Measurements from ENCODE around the gene PMAIP1. TPM values are rescaled to one million over a fixed set of nuclear protein-coding genes. Genes with fewer than 3 reads are reported as not detected.
"Not testable (repeated sequence)": the region's sequence is repeated elsewhere in the genome, so short reads cannot be mapped to it uniquely, and the experiment has no call there.

PMAIP1 gene
- total RNA-seq, 2 experiments from 2014 or later: 92.8 to 98.9 TPM

DNA sequence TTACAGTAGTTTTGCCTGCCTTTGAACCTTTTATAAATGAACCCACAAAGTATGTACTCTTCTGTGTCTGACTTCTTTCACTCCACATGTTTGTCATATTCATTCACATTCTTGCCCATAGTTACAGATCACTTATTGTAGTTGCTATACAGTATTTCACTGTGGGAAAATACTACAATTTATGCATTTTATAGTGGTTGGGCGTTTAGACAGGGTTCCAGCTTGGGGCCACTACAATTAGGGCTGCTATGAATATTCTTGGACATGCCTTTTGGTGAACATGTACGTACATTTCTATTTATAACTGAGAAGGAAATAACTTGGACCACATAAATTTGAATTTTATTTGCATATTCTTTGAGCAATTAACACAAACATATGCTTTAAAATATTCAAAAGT is 15.4 kb upstream of the PMAIP1 start:
- Mint-ChIP-seq H3K4me3 (no peak overlapping the region), H3K27ac (no peak overlapping the region), H3K36me3 (ENCODE audit: low read depth) (no peaks in the 10 kb centered on the region), H3K27me3 (no peaks in the 10 kb centered on the region), H3K9me3 (no peaks in the 10 kb centered on the region), H3K4me1 (ENCODE audit: low read depth) (peaks cover 40% of the 10 kb centered on the region)
- intact Hi-C loops (cut with micrococcal nuclease): no loop called here
- CTCF ChIA-PET: interaction anchor here (1.0 to 2.4 kb wide), 2 partner anchors 16 to 47 kb away, joined by 3 to 12 read pairs; partner anchors contain the start of gene PMAIP1
- DNase-seq (no peak), ATAC-seq (no peak)
- POLR2A ChIA-PET: interaction anchor here (10.9 kb wide), 1 partner anchor 15 kb away, joined by 136 read pairs; the partner anchor contains the start of gene PMAIP1
- TF ChIP-seq, protein P1, sequence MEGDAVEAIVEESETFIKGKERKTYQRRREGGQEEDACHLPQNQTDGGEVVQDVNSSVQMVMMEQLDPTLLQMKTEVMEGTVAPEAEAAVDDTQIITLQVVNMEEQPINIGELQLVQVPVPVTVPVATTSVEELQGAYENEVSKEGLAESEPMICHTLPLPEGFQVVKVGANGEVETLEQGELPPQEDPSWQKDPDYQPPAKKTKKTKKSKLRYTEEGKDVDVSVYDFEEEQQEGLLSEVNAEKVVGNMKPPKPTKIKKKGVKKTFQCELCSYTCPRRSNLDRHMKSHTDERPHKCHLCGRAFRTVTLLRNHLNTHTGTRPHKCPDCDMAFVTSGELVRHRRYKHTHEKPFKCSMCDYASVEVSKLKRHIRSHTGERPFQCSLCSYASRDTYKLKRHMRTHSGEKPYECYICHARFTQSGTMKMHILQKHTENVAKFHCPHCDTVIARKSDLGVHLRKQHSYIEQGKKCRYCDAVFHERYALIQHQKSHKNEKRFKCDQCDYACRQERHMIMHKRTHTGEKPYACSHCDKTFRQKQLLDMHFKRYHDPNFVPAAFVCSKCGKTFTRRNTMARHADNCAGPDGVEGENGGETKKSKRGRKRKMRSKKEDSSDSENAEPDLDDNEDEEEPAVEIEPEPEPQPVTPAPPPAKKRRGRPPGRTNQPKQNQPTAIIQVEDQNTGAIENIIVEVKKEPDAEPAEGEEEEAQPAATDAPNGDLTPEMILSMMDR (IDR thresholded peaks at IDR 0.05): no peak

DNA sequence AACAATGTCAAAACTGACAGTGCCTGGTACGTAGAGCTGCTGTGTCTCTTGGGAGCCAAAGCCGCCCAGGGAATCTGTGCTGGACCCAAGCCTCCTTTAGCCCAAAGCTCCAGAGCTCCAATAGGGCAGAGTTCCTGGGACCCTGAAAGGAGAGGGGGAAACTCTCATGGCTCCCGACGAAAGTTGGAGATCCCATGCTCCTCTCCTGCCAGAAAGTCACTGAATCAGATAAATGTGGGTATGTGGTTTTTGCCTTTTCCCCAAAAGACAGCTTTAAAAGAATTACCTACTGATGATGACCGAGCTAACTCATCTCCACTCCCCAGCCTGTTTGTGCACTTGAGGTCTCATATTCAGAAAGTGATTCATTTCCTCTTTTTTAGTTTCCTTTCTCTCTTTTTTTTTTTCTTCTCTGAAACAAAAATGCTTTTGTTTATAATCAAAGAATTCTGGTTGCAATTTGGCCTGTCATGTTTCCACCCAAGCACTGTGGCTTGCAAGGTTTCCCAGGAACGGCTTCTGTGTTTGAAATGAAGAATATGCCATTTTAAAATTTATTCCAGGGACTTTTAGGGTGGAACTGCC is 14.1 kb upstream of the PMAIP1 start:
- Mint-ChIP-seq H3K4me1 (ENCODE audit: low read depth) (peaks cover 40% of the 10 kb centered on the region), H3K36me3 (ENCODE audit: low read depth) (no peaks in the 10 kb centered on the region), H3K27ac (peak overlapping the region; percentile 6), H3K9me3 (no peaks in the 10 kb centered on the region), H3K27me3 (no peaks in the 10 kb centered on the region), H3K4me3 (peak overlapping the region; percentile 27)
- TF ChIP-seq, protein P1 (IDR thresholded peaks at IDR 0.05): no peak
- intact Hi-C loops (cut with micrococcal nuclease): no loop called here
- peak; percentile 60 for DNase-seq
- ATAC-seq: peak; percentile 79
- ChIA-PET POLR2A (interaction anchor here (0.7 to 10.9 kb wide), 4 partner anchors 13 to 78 kb away, joined by 3 to 136 read pairs (median 6); partner anchors contain the start of gene PMAIP1), CTCF (interaction anchor here (2.4 kb wide), 1 partner anchor 15 kb away, joined by 12 read pairs; the partner anchor contains the start of gene PMAIP1)

DNA sequence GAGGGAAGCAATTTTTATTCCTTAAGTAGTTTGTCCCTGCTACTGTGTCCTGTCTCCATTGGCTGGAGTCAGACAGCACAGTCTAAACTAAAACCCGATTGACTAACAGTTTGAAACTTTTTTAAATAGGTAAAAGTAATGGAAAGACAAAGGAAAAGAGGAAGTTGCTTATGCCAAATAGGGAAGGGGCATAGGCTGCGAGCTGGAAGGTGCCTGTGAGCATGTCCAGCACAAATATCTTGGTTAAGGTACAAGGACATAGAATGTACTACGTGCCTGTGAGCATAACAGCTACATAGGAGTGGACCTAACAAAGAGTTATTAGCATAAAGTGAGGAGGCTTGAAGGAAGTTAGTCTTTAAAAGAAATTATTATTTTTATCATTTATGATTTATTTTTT is 13.4 kb upstream of the PMAIP1 start:
- H3K27ac Mint-ChIP-seq: peak overlapping the region; percentile 6
- ATAC-seq; DNase-seq; H3K4me3 Mint-ChIP-seq; H3K36me3 Mint-ChIP-seq (ENCODE audit: low read depth); CTCF ChIA-PET; intact Hi-C loops (cut with micrococcal nuclease); H3K9me3 Mint-ChIP-seq; H3K27me3 Mint-ChIP-seq: not testable (repeated sequence)
- POLR2A ChIA-PET: interaction anchor here (10.9 kb wide), 1 partner anchor 13 kb away, joined by 136 read pairs; the partner anchor contains the start of gene PMAIP1
- peaks cover 39% of the 10 kb centered on the region for H3K4me1 Mint-ChIP-seq (ENCODE audit: low read depth)

DNA sequence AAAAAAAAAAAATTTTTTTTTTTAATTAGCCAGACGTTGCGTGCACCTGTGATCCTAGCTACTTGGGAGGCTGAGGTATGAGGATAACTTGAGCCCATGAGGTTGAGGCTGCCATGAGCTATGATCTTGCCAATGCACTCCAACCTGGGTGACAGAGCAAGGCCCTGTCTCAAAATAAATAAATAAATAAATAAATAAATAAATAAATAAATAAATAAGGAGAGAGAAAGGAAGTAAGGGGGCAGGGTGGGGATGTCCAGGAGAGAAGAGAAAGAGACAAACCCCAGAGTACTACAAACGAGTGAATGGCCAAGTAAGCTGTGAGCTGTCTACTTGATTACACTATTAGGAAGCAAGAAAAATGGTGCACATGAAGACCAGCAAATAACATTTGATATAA is 7.7 kb upstream of the PMAIP1 start:
- H3K36me3 Mint-ChIP-seq (ENCODE audit: low read depth): no peaks in the 10 kb centered on the region
- POLR2A ChIA-PET: no interaction called here
- no peak for ATAC-seq

DNA sequence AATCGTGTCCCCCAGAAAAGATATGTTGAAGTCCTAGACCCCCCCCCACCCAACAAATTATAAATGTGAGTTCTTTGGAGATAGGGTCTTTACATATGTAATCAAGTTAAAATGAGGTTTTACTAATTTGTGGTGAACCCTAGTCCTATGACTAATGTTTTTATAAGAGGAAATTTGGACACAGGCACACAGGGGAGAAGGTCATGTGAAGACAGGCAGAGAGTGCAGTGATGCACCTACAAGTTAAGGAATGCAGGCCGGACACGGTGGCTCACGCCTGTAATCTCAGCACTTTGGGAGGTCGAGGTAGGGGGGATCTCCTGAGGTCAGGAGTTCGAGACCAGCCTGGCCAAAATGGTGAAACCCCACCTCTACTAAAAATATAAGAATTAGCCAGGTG is 5.8 kb upstream of the PMAIP1 start:
- ChIA-PET CTCF (no interaction called here), POLR2A (no interaction called here)
- Mint-ChIP-seq H3K4me1 (ENCODE audit: low read depth) (peaks cover 3% of the 10 kb centered on the region), H3K36me3 (ENCODE audit: low read depth) (peaks cover 2% of the 10 kb centered on the region), H3K9me3 (no peaks in the 10 kb centered on the region), H3K27me3 (no peaks in the 10 kb centered on the region), H3K27ac (no peak overlapping the region), H3K4me3 (no peak overlapping the region)
- TF ChIP-seq, protein P1 (IDR thresholded peaks at IDR 0.05): no peak
- ATAC-seq (no peak), DNase-seq (no peak)
- intact Hi-C loops (cut with micrococcal nuclease): no loop called here

More for the DNA sequence above, 7.7 kb upstream of the PMAIP1 start:
- H3K9me3 Mint-ChIP-seq: no peaks in the 10 kb centered on the region
- H3K27me3 Mint-ChIP-seq: no peaks in the 10 kb centered on the region
- CTCF ChIA-PET: no interaction called here
- TF ChIP-seq, protein P1 (IDR thresholded peaks at IDR 0.05): no peak
- DNase-seq: no peak
- no peak overlapping the region for H3K27ac Mint-ChIP-seq
- intact Hi-C loops (cut with micrococcal nuclease): no loop called here
- no peak overlapping the region for H3K4me3 Mint-ChIP-seq
- H3K4me1 Mint-ChIP-seq (ENCODE audit: low read depth): no peaks in the 10 kb centered on the region
